Neural cell (in vitro differentiated cells): ENCODE data around the gene COQ10B.

Source experiments
- EZH2 ChIP-seq: fragments of 200-600, 300-800 bp; shearing (Covaris generic), sonication (generic); IDR thresholded peaks from 2 replicates; pipeline ENCODE4 v1.6.1; 2014; ENCODE audit warnings: antibody characterized with exemption, low read length, borderline replicate concordance, mild to moderate bottlenecking; ENCODE audit not compliant: insufficient read depth, poor library complexity, severe bottlenecking
- MXI1 ChIP-seq: fragments of 450-650 bp; conservative IDR thresholded peaks from 2 replicates; pipeline ENCODE4 v1.6.1; 2014; ENCODE audit warnings: antibody characterized with exemption, mild to moderate bottlenecking; ENCODE audit not compliant: poor library complexity, severe bottlenecking
- POLR2AphosphoS5 ChIP-seq: IDR thresholded peaks from 2 replicates; pipeline ENCODE4 v1.6.1; 2012
- RAD21 ChIP-seq: fragments of 450-650 bp; conservative IDR thresholded peaks from 2 replicates; pipeline ENCODE4 v1.6.1; 2014; ENCODE audit warnings: antibody characterized with exemption, mild to moderate bottlenecking, moderate library complexity
- SMC3 ChIP-seq: fragments of 450-650 bp; conservative IDR thresholded peaks from 2 replicates; pipeline ENCODE4 v1.6.1; 2014; ENCODE audit warnings: antibody characterized with exemption, mild to moderate bottlenecking, moderate library complexity; ENCODE audit not compliant: poor library complexity
- TAF1 ChIP-seq: IDR thresholded peaks from 2 replicates; pipeline ENCODE4 v1.6.1; 2012; ENCODE audit warnings: low read depth
- TF ChIP-seq, protein P1 (sequence below): fragments of 450-650 bp; IDR thresholded peaks from 2 replicates; pipeline ENCODE4 v1.5.1; 2014; ENCODE audit warnings: antibody characterized with exemption, mild to moderate bottlenecking, moderate library complexity; ENCODE audit not compliant: poor library complexity, severe bottlenecking
- TF ChIP-seq, protein P2 (sequence below): IDR thresholded peaks from 2 replicates; pipeline ENCODE4 v1.6.1; 2012; ENCODE audit warnings: borderline replicate concordance

DNA sequence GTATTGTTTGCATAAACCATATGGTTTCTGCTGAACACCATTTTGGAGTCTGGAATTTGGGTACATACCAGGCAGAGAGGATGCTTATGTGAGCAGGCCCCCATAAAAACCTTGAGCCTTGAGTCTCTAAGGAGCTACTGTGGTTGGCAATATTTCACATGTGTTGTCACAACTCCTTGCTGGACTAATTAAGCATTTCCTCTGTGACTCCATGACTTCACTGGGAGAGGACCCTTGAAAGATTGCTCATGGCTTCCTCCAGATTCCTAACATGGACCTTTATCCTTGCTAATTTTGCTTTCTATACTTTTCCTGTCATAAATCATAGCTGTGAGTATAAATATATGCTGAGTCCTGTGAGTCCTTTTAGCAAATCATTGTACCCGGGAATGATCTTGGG is 7.6 kb upstream of the COQ10B start:
- TF ChIP-seq EZH2 (no peak), TAF1 (no peak), MXI1 (no peak), POLR2AphosphoS5 (no peak), RAD21 (no peak), SMC3 (no peak)
- TF ChIP-seq, protein P1, sequence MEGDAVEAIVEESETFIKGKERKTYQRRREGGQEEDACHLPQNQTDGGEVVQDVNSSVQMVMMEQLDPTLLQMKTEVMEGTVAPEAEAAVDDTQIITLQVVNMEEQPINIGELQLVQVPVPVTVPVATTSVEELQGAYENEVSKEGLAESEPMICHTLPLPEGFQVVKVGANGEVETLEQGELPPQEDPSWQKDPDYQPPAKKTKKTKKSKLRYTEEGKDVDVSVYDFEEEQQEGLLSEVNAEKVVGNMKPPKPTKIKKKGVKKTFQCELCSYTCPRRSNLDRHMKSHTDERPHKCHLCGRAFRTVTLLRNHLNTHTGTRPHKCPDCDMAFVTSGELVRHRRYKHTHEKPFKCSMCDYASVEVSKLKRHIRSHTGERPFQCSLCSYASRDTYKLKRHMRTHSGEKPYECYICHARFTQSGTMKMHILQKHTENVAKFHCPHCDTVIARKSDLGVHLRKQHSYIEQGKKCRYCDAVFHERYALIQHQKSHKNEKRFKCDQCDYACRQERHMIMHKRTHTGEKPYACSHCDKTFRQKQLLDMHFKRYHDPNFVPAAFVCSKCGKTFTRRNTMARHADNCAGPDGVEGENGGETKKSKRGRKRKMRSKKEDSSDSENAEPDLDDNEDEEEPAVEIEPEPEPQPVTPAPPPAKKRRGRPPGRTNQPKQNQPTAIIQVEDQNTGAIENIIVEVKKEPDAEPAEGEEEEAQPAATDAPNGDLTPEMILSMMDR = no peak
- TF ChIP-seq, protein P2, sequence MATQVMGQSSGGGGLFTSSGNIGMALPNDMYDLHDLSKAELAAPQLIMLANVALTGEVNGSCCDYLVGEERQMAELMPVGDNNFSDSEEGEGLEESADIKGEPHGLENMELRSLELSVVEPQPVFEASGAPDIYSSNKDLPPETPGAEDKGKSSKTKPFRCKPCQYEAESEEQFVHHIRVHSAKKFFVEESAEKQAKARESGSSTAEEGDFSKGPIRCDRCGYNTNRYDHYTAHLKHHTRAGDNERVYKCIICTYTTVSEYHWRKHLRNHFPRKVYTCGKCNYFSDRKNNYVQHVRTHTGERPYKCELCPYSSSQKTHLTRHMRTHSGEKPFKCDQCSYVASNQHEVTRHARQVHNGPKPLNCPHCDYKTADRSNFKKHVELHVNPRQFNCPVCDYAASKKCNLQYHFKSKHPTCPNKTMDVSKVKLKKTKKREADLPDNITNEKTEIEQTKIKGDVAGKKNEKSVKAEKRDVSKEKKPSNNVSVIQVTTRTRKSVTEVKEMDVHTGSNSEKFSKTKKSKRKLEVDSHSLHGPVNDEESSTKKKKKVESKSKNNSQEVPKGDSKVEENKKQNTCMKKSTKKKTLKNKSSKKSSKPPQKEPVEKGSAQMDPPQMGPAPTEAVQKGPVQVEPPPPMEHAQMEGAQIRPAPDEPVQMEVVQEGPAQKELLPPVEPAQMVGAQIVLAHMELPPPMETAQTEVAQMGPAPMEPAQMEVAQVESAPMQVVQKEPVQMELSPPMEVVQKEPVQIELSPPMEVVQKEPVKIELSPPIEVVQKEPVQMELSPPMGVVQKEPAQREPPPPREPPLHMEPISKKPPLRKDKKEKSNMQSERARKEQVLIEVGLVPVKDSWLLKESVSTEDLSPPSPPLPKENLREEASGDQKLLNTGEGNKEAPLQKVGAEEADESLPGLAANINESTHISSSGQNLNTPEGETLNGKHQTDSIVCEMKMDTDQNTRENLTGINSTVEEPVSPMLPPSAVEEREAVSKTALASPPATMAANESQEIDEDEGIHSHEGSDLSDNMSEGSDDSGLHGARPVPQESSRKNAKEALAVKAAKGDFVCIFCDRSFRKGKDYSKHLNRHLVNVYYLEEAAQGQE = no peak
